SK-MEL-5 (cell line): ENCODE measurements around the gene POLD3. TPM values are rescaled to one million over a fixed set of nuclear protein-coding genes. Genes with fewer than 3 reads are reported as not detected.

ENCODE experiments used
- DNase-seq: peaks from one replicate; pipeline ENCODE4 v3.0.0-alpha.2; 2016; ENCODE audit warnings: low read depth, low spot score
- in situ Hi-C: cut with HindIII; loops from 2 replicates; pipeline ENCODE4 v1.10.0; 2016; ENCODE audit warnings: low sequenced_read_pairs, high pct_unique_total_duplicates, low pct_unique_long_range_greater_than_20kb
- polyA plus RNA-seq, 2 experiments: library from polyadenylated mRNA; depleted of rRNA; stranded (reverse); fragments of >200 nt; gene quantifications; 2 replicates each; pipeline ENCODE4 v1.2.3, GENCODE V29; 2015
- total RNA-seq: library from RNA; depleted of rRNA; stranded (reverse); fragments of >200 nt; shearing (Covaris generic); gene quantifications from 2 replicates; pipeline ENCODE4 v1.2.3, GENCODE V29; 2014; rRNA removed

POLD3 gene, protein sequence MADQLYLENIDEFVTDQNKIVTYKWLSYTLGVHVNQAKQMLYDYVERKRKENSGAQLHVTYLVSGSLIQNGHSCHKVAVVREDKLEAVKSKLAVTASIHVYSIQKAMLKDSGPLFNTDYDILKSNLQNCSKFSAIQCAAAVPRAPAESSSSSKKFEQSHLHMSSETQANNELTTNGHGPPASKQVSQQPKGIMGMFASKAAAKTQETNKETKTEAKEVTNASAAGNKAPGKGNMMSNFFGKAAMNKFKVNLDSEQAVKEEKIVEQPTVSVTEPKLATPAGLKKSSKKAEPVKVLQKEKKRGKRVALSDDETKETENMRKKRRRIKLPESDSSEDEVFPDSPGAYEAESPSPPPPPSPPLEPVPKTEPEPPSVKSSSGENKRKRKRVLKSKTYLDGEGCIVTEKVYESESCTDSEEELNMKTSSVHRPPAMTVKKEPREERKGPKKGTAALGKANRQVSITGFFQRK
- 16.1 and 17.5 TPM in 2 replicates for total RNA-seq
- polyA plus RNA-seq (2015; cell fraction: cytosol; rRNA removed): 11.7 and 14.0 TPM in 2 replicates
- 76.8 and 78.6 TPM in 2 replicates for polyA plus RNA-seq (2015; cell fraction: nucleus; rRNA removed)

DNA sequence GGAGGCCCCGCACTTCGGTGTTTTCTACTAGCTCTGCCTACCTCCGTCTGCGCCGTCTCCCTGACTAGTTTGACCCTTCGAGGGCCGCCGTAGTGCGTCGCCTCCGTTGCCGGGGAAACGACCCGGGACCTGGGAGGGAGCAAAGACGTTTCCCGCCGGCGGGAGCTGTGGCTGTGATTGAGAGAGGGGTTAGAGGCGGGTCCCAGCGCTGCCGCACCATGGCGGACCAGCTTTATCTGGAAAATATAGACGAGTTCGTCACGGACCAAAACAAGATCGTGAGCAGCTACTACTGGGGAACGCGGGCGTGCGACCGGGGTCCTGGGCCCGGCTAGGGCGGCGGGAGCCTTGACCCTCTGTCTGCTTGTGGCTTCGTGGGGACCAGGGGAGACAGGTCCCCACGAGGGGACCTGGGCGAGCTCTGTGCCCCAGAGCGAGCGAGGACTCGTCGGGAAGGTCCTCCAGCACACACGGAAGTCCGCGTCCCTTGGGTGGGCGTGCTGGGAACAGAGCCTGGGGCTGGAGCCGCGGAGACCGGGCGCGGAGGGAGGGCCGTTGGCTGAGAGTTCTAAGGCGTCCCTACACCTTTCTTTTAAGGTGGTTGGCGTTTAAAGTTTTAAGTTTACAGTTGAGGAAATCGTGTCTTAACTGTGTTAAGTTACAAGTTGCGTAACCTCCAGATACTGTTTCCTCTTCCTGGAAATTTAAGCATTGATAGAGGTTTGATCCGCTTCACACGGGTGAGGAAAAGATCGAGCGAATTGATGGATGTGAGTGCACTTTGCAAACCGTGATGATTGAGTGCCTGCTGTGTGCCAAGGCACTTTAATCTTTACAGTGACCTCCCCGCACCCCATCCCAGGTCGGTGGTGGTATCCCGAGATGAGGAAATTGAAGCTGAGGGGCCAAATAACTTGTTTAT lies at the start of gene POLD3:
Gene POLD3, plus strand, starts transcription at position 142 of the 922 bp plus-strand sequence. Its CDS starts 77 bp downstream, at position 219.
- in situ Hi-C loops: no loop called here

DNA sequence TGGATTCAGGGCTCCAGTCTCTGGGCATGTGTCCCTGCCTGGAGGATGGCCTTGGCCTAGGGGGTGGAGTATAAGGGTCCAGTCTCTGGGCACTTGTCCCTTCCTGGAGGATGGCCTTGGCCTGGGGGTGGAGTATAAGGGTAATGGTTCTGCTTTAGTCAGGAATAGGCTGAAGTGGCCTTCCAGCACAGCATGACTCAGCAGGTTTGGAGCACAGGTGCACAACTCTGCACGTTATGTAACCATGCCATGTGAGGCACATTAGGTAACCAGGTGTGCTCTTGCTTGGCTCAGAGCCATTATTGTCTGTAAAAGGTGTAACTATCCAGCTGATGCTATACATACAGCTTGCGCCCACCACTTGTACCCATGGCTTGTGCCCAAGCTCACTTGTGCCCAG lies 48.4 kb upstream of the POLD3 start:
- no peak for DNase-seq
- in situ Hi-C loops: no loop called here

More for the DNA sequence above, at the start of gene POLD3:
- peak; percentile 94 for DNase-seq

DNA sequence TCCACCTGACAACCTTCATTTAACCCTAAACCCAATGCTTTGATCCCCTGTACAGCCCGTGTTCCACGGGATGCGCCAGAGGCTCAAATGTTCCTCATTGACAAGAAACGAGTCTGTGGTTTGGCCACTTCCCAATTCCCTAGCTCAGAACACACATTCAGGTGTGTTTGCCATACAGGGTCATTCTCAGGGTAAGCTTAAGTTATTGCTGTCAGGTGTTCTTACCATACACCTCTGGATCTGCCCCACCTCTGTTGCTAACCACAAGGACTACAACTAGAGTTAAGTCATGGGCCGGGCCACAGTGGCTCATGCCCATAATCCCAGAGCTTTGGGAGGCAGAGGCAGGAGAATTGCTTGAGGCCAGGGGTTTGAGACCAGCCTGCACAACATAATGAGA lies 45.6 kb upstream of the POLD3 start:
- no peak for DNase-seq
- in situ Hi-C loops: no loop called here

DNA sequence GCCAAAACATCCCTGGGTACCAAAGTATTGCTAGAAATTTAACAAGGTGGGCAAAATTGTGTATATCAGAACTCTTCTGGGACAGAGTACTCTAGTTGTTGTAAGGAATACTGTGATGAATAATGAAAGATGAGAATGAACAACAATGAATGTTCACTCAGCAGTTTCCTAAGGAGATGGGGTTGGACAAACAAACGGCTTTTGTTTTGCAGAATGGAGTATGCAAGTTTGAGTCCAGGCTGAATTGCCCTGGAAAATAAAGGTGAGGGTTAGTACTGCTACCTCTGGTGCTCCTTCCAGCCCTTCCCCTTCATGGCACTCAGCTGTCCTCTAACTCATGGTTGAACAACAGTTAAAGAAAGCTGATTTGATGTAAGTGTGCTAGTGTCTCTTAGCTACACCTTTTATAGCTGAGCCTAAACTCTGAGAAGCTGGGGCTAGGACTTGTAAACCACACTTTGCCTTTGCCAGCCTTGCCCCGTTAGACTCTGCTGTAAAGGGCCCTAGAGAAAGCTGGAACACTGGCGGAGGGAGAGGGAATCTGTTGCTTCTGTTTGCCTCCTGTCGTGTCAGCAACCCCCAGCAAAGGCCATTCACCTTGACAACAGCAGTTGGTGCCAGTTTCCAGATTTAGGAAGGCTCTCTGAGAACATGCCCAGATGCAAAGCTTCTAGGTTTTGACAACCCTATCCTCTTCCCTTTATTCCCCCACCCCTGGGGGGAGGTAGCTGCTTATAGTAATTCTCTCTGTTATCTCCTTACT lies 41.2 kb upstream of the POLD3 start:
- peak; percentile 58 for DNase-seq
- in situ Hi-C loops: no loop called here

DNA sequence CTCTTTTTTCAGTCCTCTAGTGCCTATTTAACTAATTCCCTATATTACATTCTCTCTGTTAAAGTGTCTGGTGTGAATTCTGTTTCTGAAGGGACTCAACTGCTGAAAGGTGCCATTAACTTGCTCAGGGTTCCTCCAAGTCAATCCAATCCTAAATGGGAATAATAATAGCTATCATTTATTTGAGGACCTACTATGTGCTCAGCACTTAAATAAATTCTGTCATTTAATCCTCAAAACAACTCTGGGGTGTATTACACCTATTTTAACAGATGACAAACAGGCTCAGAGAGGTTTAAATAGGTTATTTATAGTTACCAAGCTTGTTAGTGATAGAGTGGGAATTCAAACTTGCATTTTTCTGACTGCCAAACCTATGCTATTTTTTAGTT lies 40.6 kb upstream of the POLD3 start:
- no peak for DNase-seq
- in situ Hi-C loops: no loop called here

DNA sequence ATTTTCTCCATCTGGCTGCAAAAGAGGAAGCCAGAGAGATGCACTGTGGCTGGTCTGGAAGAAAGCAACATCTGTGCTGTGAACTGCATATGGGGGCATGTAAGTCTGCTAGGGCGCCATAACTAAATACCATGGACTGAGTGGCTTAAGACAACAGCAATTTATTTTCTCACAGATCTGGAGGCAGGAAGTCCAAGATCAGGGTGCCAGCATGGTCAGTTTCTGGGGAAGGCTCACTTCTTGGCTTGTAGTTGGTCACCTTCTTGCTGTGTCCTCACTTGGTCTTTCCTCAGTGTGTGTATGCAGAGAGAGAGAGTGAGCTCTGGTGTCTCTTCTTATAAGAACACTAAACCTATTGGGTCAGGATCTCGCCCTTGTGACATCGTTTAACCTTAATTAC lies 34.9 kb upstream of the POLD3 start:
- in situ Hi-C loops: loop anchor here (5.0 kb wide), 1 partner anchor 65 kb away; the partner anchor contains the start of gene LIPT2
- no peak for DNase-seq

DNA sequence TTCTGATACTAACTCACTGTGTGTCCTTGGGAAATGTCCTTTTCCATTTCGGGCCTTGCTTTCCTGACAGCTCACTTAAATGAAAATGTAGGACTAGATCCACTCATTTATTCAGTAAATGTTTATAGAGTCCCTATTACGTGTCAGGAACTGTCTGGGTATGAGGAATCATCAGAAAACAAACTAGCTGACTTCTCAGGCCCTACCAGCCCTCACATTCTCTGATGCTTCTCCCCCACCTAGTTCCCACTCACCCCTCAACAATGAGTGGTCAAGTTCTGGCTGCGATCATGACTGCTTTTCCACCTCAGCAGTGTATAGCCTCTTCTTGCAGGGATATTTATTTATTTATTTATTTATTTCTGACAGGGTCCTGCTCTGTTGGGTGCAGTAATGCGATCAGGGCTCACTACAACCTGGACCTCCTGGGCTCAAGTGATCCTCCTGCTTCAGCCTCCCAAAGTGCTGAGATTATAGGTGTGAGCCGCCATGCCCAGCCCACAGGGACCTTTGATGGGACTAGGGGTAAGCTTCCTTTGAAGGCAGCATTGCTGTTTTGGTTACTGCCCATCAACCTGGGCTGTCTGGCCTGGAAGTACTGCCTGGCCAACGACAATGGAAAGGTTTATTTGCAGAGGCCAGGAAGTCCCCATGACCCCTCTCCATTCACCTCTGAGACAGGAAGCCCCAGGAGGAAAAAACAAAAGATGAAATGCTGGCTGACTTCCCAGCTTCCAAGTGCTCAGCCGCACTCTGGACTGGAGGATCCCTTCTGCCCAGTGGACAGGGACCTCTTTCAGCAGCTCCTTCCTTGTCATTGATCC lies 33.1 kb upstream of the POLD3 start:
- in situ Hi-C loops: loop anchor here (5.0 kb wide), 1 partner anchor 67 kb away; the partner anchor contains the start of gene LIPT2
- no peak for DNase-seq

DNA sequence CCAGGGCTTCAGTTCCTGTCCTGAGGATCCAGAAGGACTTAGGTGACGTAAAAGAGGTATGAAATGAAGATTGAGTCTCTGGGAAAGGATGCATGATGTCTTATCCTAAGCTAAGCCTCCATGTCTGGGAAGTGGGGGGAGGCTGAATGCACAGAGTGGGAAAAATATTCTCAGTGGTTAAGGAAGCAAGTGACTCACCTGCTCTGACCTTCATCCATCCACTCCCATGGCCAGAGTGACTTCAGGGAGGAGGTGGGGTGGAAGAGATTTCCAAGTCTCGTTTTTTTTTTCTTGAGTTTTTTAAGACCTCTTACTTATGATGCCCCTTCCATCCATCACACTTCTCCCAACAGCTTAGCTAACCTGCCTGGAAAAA lies 32.5 kb upstream of the POLD3 start:
- peak; percentile 45 for DNase-seq
- in situ Hi-C loops: loop anchor here (5.0 kb wide), 1 partner anchor 68 kb away; the partner anchor contains the start of gene LIPT2

DNA sequence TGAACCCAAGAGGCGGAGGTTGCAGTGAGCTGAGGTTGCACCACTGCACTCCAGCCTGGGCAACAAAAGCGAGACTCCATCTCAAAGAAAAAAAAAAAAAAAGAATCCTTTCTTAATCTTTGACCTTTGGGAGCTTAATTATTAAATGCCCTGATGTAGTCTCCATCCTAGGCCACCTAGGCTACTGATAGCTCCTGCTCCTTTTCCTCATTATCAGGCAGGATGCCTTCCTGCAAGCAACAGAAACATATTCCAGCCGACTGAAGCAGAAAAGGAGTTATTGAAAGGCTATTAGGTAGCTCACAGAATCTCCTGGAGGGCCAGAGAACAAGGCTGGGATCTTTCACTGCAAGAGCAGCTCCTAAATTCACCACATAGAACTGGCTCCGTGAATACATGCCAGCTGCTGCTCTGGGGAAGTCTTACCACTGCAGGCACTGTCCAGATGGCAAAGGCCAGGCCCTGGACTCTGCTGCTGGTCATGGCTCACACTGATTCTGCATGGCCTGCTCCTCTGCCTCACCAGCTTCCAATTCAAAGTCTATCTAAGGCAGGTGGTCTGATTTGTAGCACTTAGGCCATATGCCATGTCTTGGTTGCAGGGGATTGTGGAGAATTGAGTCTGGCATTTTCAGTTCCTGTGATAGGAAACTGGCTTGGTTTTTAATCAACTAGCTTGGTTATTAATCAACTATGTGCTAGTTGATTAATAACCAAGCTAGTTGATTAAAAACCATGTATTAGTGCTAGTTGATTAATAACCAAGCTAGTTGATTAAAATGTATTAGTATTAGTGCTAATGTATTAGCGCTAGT lies 26.0 kb upstream of the POLD3 start:
- no peak for DNase-seq
- in situ Hi-C loops: no loop called here

DNA sequence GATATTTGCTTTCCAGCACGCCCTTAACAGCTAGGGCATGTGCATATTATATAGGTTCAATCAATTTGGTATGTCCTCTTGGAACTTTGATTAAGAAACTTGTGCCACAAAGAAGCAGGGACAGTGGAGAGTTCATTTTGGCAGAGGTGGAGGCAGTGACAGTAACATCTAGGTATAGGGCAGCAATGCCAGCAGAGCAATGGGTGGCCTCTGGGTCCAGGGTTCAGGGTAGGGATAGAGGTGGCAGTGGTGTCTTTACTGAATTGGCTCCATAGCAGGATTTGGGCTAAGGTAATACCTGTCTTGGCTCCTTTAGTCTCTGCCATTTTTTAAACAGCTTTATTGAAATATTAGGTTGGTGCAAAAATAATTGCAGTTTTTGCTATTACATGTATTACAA lies 24.4 kb upstream of the POLD3 start:
- DNase-seq: no peak
- in situ Hi-C loops: no loop called here

DNA sequence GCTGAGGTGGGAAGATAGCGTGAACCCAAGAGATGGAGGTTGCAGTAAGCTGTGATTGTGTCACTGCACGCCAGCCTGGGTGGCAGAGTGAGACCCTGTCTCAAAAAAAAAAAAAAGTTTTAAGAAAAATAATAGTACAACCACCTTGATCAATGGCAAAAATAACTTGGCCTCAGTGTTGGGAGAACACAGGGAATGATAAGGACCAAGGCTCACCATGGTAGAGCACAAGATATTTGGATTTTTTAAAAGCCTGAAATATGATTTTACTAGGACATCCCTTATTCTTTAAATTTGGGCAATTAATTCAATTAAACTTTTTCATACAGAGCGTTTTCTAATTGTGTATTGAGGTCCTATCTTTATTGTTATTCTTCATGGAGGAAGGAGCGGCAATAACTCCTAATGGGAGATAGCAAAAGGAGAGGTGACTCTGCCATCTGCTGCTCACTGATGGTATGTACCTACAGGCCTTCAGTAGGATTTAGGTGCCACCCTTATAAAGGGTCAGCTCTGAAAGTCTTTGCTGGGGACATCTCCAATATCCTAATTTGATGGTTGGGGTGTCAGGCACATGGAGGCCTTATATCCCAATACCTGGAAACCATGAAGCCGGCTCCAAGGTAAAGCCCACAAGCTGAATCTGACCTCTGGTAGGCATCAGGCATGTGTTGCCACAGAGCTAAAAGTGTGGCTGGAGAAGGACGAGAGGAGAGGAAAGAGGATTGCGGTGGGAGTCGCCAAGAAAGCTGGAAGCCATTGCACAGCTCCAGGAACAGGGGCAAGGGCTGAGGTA lies 21.9 kb upstream of the POLD3 start:
- peak; percentile 84 for DNase-seq
- in situ Hi-C loops: no loop called here

DNA sequence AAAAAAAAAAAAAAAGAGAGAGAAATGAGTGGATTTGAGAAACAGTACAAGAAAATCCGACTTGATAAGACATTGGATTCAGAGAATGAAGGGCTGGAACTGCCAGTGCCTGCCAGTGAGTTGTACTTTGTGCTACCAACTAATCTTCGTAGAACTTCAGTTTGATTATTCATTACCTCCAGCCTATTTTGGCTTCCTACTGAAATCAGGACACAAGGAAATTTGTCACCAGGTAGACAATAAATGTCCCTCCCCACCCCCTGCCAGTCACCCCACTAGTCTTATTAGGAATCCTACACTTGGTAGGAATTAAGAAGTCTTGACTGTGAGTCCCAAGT lies 21.4 kb upstream of the POLD3 start:
- no peak for DNase-seq
- in situ Hi-C loops: no loop called here

DNA sequence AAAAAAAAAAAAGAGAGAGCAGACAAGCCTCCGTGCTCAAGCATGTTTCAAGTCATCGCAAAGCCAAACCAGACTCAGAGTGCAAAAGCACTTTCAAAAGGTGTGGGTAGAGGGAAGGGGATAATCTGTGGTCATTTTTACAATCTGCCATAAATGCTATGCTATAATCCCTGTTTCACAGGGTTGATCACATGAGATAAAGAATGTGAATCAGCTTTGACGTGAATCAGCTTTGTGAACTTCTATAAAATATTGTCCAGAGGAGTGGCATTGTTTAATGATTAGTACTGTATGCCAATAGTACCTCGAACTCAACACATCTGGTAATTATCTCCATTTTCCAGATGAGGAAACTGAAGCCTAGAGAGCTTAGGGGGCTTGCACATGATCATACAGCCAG lies 20.0 kb upstream of the POLD3 start:
- DNase-seq: no peak
- in situ Hi-C loops: no loop called here

DNA sequence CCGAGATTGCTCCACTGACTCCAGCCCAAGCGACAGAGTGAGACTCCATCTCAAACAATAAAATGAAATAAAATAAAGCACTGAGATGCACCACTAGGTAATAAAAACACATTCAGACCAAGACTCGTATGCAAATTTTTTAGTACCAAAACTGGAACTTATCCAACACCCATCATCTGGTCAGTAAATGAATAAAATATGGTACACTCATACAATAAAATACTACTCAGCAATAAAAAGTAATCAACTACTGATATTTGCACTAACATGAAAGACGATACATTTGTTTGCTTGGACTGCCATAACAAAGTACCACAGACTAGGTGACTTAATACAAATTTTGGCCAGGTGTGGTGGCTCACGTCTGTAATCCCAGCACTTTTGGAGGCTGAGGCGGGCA lies 17.8 kb upstream of the POLD3 start:
- in situ Hi-C loops: no loop called here
- no peak for DNase-seq

DNA sequence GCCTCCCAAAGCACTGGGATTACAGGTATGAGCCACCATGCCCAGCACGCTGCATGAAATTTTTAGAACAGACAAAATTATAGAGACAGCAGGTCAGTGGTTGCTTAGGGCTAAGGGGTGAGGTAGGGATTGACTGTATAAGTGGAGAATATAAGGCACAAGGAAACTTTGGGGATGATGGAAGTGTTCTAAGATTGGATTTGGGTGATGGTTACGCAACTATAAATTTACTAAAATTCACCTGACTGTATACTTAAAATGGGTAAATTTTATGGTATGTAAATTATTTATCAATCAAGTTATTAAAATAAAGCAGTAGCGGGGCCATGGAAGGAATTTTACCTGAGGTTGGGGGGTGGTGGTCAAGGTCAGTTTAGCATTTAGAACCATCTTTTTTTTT lies 16.4 kb upstream of the POLD3 start:
- in situ Hi-C loops: no loop called here
- no peak for DNase-seq
